ENCODE data around the gene NAGS. TPM values are rescaled to one million over a fixed set of nuclear protein-coding genes. Genes with fewer than 3 reads are reported as not detected.
A peak's percentile ranks its signal among the peaks of the same experiment; 100 is the strongest.
"Not testable (repeated sequence)": the region's sequence is repeated elsewhere in the genome, so short reads cannot be mapped to it uniquely, and the experiment has no call there.

Gene NAGS, protein sequence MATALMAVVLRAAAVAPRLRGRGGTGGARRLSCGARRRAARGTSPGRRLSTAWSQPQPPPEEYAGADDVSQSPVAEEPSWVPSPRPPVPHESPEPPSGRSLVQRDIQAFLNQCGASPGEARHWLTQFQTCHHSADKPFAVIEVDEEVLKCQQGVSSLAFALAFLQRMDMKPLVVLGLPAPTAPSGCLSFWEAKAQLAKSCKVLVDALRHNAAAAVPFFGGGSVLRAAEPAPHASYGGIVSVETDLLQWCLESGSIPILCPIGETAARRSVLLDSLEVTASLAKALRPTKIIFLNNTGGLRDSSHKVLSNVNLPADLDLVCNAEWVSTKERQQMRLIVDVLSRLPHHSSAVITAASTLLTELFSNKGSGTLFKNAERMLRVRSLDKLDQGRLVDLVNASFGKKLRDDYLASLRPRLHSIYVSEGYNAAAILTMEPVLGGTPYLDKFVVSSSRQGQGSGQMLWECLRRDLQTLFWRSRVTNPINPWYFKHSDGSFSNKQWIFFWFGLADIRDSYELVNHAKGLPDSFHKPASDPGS
- total RNA-seq (2022) (1.3 and 1.6 TPM in 2 replicates), Bru-seq, nascent RNA (percentile 22 among the genes with signal in this experiment), BruChase-seq, experiment 1, labeled RNA remaining after a 6-hour chase (percentile 37 among the genes with signal in this experiment), BruChase-seq, experiment 2, labeled RNA remaining after a 2-hour chase (percentile 29 among the genes with signal in this experiment)
- long read RNA-seq, partial matches to known transcripts, result 3 of 3 reads
- long read RNA-seq, other reads (novel, unspliced or antisense), result 0 of 3 reads

- BruUV-seq (replicated peaks), result no TSS peak
- H3K4me3 Mint-ChIP-seq (ENCODE audit: low read depth, unreplicated experiment), result peak within 1 kb of the TSS; percentile 80
- intact Hi-C loops (cut with micrococcal nuclease; ENCODE audit: unreplicated experiment), result no loop called here
- peaks cover 48% of the 10 kb centered on the region for H3K27me3 Mint-ChIP-seq (ENCODE audit: unreplicated experiment)
- CTCF ChIA-PET, result interaction anchor here (0.5 kb wide), 1 partner anchor 34 kb away, joined by 3 read pairs; no protein-coding TSS in a partner anchor
- TF ChIP-seq CTCF (IDR thresholded peaks at IDR 0.05; ENCODE audit: unreplicated experiment), result no peak
- H3K27ac Mint-ChIP-seq (ENCODE audit: unreplicated experiment), result no peak within 1 kb of the TSS
- peaks cover 27% of the 10 kb centered on the region for H3K4me1 Mint-ChIP-seq (ENCODE audit: low read depth, unreplicated experiment)
- DNase-seq, result peak; percentile 27
- peaks cover 34% of the 10 kb centered on the region for H3K36me3 Mint-ChIP-seq (ENCODE audit: insufficient read depth, unreplicated experiment)
- H3K9me3 Mint-ChIP-seq (ENCODE audit: low read depth, unreplicated experiment), result no peaks in the 10 kb centered on the region
Measured at GRCh38 chr17:44004077-44004760, at the start of gene NAGS. NAGS (plus strand) TSS chr17:44004622; CDS start chr17:44004664, 42 bp downstream.

DNA sequence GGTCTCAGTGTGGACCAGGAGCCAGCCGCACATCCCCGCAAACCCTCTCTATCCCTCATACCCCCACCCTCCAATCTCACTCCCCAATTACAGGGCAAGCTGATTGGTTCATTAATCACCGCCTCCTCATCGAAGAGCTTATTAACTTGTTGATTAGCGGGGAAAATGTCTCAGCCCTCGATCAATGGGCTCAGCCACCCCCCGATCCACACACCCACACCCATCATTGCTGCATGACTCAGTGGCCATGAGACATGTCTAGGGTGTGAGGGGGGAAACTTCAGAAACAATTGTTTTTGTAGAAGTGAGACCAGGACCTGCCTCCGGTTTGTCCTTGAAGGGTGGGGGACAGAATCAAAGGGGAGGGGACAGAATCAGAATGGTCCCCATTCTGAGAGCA, 48.2 kb upstream of the NAGS start:
- TF ChIP-seq CTCF (IDR thresholded peaks at IDR 0.05; ENCODE audit: unreplicated experiment), result no peak
- H3K27me3 Mint-ChIP-seq (ENCODE audit: unreplicated experiment), result peaks cover 59% of the 10 kb centered on the region
- H3K4me3 Mint-ChIP-seq (ENCODE audit: low read depth, unreplicated experiment), result no peak overlapping the region
- CTCF ChIA-PET, result no interaction called here
- H3K36me3 Mint-ChIP-seq (ENCODE audit: insufficient read depth, unreplicated experiment), result no peaks in the 10 kb centered on the region
- DNase-seq, result no peak
- no TSS peak for BruUV-seq (replicated peaks)
- intact Hi-C loops (cut with micrococcal nuclease; ENCODE audit: unreplicated experiment), result no loop called here
- peaks cover 9% of the 10 kb centered on the region for H3K4me1 Mint-ChIP-seq (ENCODE audit: low read depth, unreplicated experiment)
- no peaks in the 10 kb centered on the region for H3K9me3 Mint-ChIP-seq (ENCODE audit: low read depth, unreplicated experiment)
- no peak overlapping the region for H3K27ac Mint-ChIP-seq (ENCODE audit: unreplicated experiment)

DNA sequence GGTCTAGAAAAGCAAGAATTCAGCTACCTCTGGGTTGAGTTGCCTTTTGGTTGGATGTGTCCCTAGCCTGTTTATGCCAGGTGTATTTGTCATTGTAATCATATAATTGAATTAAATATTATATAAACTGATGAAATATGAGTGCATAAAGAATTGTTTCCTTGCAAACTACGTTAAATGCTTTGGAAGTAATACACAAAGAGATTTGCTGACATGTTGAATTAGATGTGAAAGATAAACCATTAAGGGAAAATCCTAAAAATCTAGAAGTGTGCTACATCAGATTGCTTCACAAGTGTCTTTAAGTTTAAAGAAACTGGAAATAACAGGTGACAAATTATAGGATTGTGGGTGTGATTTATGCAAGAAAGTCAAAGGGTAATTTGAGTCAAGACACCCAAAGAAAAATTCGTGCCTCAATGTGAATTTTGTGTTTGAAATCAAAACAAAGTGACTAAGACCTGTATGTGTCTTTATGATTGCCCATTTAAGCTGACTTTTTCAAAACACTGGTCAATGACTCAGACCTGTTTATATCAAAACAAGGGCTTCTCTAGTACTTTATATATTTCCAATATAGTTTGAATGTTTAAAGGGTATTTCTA, 45.6 kb upstream of the NAGS start:
- TF ChIP-seq CTCF (IDR thresholded peaks at IDR 0.05; ENCODE audit: unreplicated experiment), result no peak
- DNase-seq, result no peak

DNA sequence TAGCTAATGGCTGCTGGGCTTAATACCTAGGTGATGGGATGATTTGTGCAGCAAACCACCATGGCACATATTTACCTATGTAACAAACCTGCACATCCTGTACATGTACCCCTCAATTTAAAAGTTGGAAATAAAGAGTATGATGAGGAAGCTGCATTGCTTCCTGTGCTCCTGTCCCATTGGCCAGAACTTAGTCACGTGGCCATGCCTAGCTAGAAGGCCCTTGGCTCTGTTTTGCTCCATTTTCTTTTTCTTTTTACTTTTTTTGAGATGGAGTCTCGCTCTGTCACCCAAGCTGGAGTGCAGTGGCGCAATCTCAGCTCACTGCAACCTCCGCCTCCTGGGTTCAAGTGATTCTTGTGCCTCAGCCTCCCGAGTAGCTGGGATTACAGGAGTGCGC, 43.1 kb upstream of the NAGS start:
- BruUV-seq (replicated peaks); H3K4me3 Mint-ChIP-seq (ENCODE audit: low read depth, unreplicated experiment); intact Hi-C loops (cut with micrococcal nuclease; ENCODE audit: unreplicated experiment); H3K27ac Mint-ChIP-seq (ENCODE audit: unreplicated experiment); H3K36me3 Mint-ChIP-seq (ENCODE audit: insufficient read depth, unreplicated experiment); H3K4me1 Mint-ChIP-seq (ENCODE audit: low read depth, unreplicated experiment); H3K9me3 Mint-ChIP-seq (ENCODE audit: low read depth, unreplicated experiment); DNase-seq: not testable (repeated sequence)
- CTCF ChIA-PET, result interaction anchor here (0.6 to 1.8 kb wide), 4 partner anchors 13 to 237 kb away, joined by 3 to 9 read pairs (median 4); no protein-coding TSS in a partner anchor
- H3K27me3 Mint-ChIP-seq (ENCODE audit: unreplicated experiment), result peaks cover 37% of the 10 kb centered on the region

More for the DNA sequence above, 45.6 kb upstream of the NAGS start:
- no peaks in the 10 kb centered on the region for H3K4me1 Mint-ChIP-seq (ENCODE audit: low read depth, unreplicated experiment)
- no TSS peak for BruUV-seq (replicated peaks)
- intact Hi-C loops (cut with micrococcal nuclease; ENCODE audit: unreplicated experiment), result no loop called here
- no peak overlapping the region for H3K27ac Mint-ChIP-seq (ENCODE audit: unreplicated experiment)
- H3K36me3 Mint-ChIP-seq (ENCODE audit: insufficient read depth, unreplicated experiment), result no peaks in the 10 kb centered on the region
- H3K9me3 Mint-ChIP-seq (ENCODE audit: low read depth, unreplicated experiment), result no peaks in the 10 kb centered on the region
- CTCF ChIA-PET, result interaction anchor here (0.5 kb wide), 1 partner anchor 11 kb away, joined by 3 read pairs; no protein-coding TSS in a partner anchor
- peaks cover 59% of the 10 kb centered on the region for H3K27me3 Mint-ChIP-seq (ENCODE audit: unreplicated experiment)
- no peak overlapping the region for H3K4me3 Mint-ChIP-seq (ENCODE audit: low read depth, unreplicated experiment)

Measured in Calu3 (cell line).